ENCODE results near the gene PLP1.

PLP1 gene

DNA sequence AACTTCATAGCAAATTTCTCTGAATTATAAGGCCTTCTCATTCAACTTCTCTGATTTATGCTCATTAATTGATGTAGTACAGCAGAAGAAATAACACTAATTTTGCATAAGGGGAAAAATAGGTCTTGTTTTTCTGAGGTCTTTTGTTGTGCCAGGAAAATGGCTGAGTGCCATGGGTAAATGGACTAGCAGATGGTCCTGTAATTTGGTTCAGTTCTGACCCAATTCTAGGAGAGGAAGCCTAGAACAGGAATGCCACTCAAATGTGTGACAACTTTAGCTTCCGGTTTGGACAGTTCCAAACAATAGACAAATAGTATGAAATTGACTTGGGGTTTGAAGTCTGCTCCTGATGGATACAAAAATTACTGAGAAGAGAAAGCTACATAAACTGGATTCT, 49.2 kb downstream of the PLP1 start:
- ATAC-seq (ENCODE audit: low read depth): no peak
- no peaks in the 10 kb centered on the region for H3K4me1 Mint-ChIP-seq
- peaks cover 1% of the 10 kb centered on the region for H3K36me3 Mint-ChIP-seq
- no peaks in the 10 kb centered on the region for H3K9me3 Mint-ChIP-seq
- H3K4me3 Mint-ChIP-seq: no peak overlapping the region
- H3K27ac Mint-ChIP-seq: no peak overlapping the region
- no peak for DNase-seq (ENCODE audit: low spot score in 2 of 2)
- peaks cover 2% of the 10 kb centered on the region for H3K27me3 Mint-ChIP-seq

DNA sequence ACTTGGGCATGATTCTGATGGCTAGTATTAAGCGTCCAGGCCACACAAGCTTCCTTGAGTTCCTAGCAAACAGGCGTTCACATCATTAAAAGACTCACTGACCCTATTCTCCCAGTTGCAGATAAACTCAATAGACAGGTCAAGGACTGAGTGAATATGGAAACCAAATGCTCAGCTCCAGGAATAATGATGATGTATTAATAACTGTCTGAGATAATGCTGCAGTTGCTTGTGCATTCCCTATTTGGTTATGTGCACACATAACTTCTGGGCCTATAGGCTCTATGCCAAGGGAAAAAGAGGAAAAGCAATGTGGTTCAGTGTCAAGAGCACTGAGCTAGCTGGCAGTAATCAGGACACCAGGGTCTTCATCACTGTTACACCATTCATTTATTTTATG, 51.9 kb downstream of the PLP1 start:
- H3K9me3 Mint-ChIP-seq: no peaks in the 10 kb centered on the region
- DNase-seq (ENCODE audit: low spot score in 2 of 2) (no peak), ATAC-seq (ENCODE audit: low read depth) (no peak)
- no peak overlapping the region for H3K27ac Mint-ChIP-seq
- peaks cover 4% of the 10 kb centered on the region for H3K4me1 Mint-ChIP-seq
- no peak overlapping the region for H3K4me3 Mint-ChIP-seq
- peaks cover 4% of the 10 kb centered on the region for H3K27me3 Mint-ChIP-seq
- peaks cover 1% of the 10 kb centered on the region for H3K36me3 Mint-ChIP-seq

DNA sequence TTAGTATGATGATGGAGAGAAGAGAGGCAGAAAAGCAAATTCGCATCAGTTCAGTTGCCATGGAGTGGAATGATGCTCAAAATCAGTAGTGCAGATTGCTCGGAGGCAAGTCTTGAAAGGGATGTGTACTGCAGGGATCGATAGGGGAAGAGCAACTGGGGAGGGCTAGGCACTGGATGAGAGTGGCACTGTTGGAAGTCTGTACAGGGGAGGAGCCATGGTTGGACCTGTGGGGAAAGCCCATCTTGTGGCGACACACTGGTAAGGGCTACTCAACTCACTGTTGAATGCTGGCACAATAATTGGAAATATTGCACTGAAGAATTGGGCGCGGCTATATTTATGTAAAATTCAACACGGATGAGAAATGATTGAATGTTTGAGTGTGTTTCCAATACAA, 54.2 kb downstream of the PLP1 start:
- Mint-ChIP-seq H3K4me3 (peak overlapping the region; percentile 50), H3K27ac (no peak overlapping the region), H3K9me3 (no peaks in the 10 kb centered on the region), H3K36me3 (peaks cover 1% of the 10 kb centered on the region), H3K27me3 (peaks cover 7% of the 10 kb centered on the region), H3K4me1 (peaks cover 4% of the 10 kb centered on the region)
- ATAC-seq (ENCODE audit: low read depth) (no peak), DNase-seq (ENCODE audit: low spot score in 2 of 2) (no peak)

DNA sequence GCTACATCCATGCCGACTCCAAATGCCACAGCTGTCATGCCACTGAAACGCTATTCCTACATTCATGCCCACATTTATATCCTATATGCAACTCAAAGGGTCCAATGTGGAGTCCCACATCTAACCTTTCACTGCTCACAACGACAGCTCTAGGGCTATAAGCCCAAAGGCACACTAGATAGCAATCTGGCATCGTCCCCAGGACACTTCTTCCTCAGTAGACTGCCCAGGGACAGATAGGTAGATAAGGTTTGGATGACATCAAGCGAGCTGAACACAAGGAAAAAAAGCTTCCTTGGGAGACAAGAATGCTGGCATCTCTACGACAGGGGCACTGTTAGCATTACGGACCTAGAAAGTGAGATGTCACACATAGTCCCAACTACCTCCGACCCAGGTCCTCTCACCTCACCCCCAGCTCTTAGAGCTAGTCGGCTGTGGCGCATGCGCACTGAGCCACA, 54.7 kb downstream of the PLP1 start:
- ATAC-seq (ENCODE audit: low read depth): no peak
- Mint-ChIP-seq H3K9me3 (no peaks in the 10 kb centered on the region), H3K4me1 (peaks cover 4% of the 10 kb centered on the region), H3K27ac (peak overlapping the region; percentile 47), H3K4me3 (peak overlapping the region; percentile 91), H3K36me3 (peaks cover 1% of the 10 kb centered on the region), H3K27me3 (peaks cover 7% of the 10 kb centered on the region)
- no peak for DNase-seq (ENCODE audit: low spot score in 2 of 2)

DNA sequence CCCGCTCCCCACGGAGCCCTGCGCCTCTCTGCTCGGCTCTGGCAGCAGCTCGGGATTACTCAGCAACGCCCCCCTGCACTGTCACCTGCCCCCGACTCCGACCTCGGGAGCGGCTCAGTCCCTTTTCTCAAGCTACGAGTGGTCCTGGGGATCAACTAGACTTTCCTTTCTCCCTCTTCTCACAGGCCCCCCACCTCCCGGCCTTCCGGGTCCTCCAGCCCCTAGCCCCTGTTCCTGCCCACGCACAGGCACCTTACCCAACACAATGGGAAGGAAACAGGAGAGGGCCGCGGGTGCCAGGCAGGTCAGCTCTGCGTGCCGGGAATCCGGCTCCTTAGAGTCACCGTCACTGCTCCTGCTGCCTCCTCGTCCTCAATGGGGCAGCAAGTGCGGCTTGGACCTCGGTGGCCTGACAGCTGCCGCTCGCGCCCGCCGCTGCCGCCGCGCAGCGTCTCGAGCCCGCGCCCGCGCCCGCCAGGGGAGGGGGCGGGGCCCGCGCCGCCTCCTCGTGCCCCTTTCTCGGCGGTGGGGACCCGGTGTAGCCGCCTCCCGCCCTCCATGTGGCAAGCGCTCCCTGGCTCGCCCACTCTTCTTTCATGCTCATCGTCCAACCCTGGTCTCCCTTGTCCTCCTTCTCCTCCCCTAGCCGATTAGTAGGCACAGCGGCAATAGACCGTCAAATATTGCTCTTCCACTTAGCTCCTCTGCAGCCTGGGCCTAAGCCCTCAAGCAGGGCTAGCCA, 55.3 kb downstream of the PLP1 start, which contains the start of gene RAB9B:
RAB9B (minus strand) TSS at position 455 of the 742 bp plus-strand sequence. CDS start 6,473 bp downstream, outside the sequence.
- peak within 1 kb of the TSS; percentile 91 for H3K4me3 Mint-ChIP-seq

DNA sequence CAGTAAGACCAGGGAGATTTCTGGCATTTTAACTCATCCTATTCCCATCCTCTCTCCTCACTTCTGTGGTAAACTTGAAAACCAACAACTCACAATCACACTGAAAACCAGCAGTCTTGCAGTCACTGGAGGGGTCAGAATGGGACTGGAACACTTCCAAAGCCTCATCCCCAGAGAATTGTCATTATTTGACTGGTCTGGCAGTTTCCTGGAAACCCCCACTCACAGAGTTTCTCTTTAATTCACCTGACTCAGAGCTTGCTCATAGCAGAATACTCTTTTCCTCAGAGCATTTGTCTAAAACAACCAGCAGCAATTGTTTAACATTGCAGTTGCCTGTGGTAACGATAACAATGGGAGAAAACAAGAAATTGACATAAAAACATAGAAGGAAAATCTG, 62.8 kb downstream of the PLP1 start:
- ATAC-seq (ENCODE audit: low read depth): no peak
- no peaks in the 10 kb centered on the region for H3K36me3 Mint-ChIP-seq
- no peak overlapping the region for H3K4me3 Mint-ChIP-seq
- no peak for DNase-seq (ENCODE audit: low spot score in 2 of 2)
- peaks cover under 1% of the 10 kb centered on the region for H3K27me3 Mint-ChIP-seq
- no peaks in the 10 kb centered on the region for H3K9me3 Mint-ChIP-seq
- no peak overlapping the region for H3K27ac Mint-ChIP-seq
- no peaks in the 10 kb centered on the region for H3K4me1 Mint-ChIP-seq

More for the DNA sequence above, 55.3 kb downstream of the PLP1 start, which contains the start of gene RAB9B:
- peak; percentile 46 to 52 for DNase-seq (ENCODE audit: low spot score in 2 of 2)
- Mint-ChIP-seq H3K36me3 (peaks cover 1% of the 10 kb centered on the region), H3K4me1 (peaks cover 4% of the 10 kb centered on the region), H3K27me3 (peaks cover 7% of the 10 kb centered on the region), H3K9me3 (no peaks in the 10 kb centered on the region), H3K27ac (peak within 1 kb of the TSS; percentile 54)
- ATAC-seq (ENCODE audit: low read depth): peak; percentile 92

Measured in memory B cell (primary cell).